ENCODE data around the gene BFAR.

GRCh38 chr16:14632693-14633569 is at the start of gene BFAR:
- no peak for TF ChIP-seq CTCF (IDR thresholded peaks at IDR 0.05; ENCODE audit: low read depth, low read length, poor library complexity, severe bottlenecking)
- TF ChIP-seq EZH2phosphoT487 (IDR thresholded peaks at IDR 0.05; ENCODE audit: borderline replicate concordance, low read length) = no peak

Measured in DOHH2 (cell line).